Left lung (tissue), 10 donors: ENCODE data around the gene RNH1. TPM values are rescaled to one million over a fixed set of nuclear protein-coding genes. Genes with fewer than 3 reads are reported as not detected.

ENCODE experiments used
- ATAC-seq: fragments of 200-7000 bp; cut with Tn5 transposase; one replicate; pipeline ENCODE4 v1.9.1; 2020; ENCODE audit warnings: moderate library complexity
- DNase-seq, 4 donors: peaks; one replicate each; pipeline ENCODE4 v3.0.0-alpha.2; 2013 to 2020
- H3K27ac ChIP-seq, 2 donors: fragments of 200-600 bp; sonication (generic) in 1 of 2; one replicate each; pipeline versions ENCODE4 v1.5.0 to v1.8.0; 2020 to 2021
- H3K27me3 ChIP-seq, 2 donors: fragments of 200-600 bp; sonication (generic) in 1 of 2; one replicate each; pipeline versions ENCODE4 v1.5.0 to v1.8.0; 2020 to 2021
- H3K36me3 ChIP-seq, 2 donors: fragments of 200-600 bp; sonication (generic) in 1 of 2; one replicate each; pipeline versions ENCODE4 v1.5.0 to v1.8.0; 2020 to 2021
- H3K4me1 ChIP-seq, 2 donors: fragments of 200-600 bp; one replicate each; pipeline ENCODE4 v1.8.0; 2021
- H3K4me3 ChIP-seq, 2 donors: fragments of 200-600 bp; sonication (generic) in 1 of 2; one replicate each; pipeline versions ENCODE4 v1.5.0 to v1.8.0; 2020 to 2021; ENCODE audit warnings: mild to moderate bottlenecking in 1 of 2
- H3K9me3 ChIP-seq, 2 donors: fragments of 200-600 bp; sonication (generic) in 1 of 2; one replicate each; pipeline versions ENCODE4 v1.5.0 to v1.8.0; 2020 to 2021
- intact Hi-C, 2 donors: fragments of 100-400 bp; cut with DNase I; formaldehyde crosslinking; loops; one replicate each; pipeline versions ENCODE4 v1.11.2 to v1.14.2; 2022
- polyA plus RNA-seq, 6 donors: library from polyadenylated mRNA; unstranded; fragments of 120-200 nt; gene quantifications; one replicate each; pipeline ENCODE4 v1.2.1, GENCODE V29; 2013; ENCODE audit not compliant: insufficient read length in 6 of 6
- total RNA-seq, 2 donors: library from RNA; stranded (reverse); fragmentation: NEBNext Ultra II Directional; extraction: Animal tissue kit (Norgen Biotek cat#: 25700); gene quantifications; one replicate each; pipeline ENCODE4 v1.2.1, GENCODE V29; 2021
- TF ChIP-seq, protein P1 (sequence below), 2 donors: fragments of 200-600 bp; sonication (generic) in 1 of 2; IDR thresholded peaks; one replicate each; pipeline versions ENCODE4 v1.5.0 to v1.8.0; 2021; ENCODE audit warnings: antibody characterized with exemption in 2 of 2
- donor health status: DM: no; HTN: yes; CAD: no.
- donor health status: DM: no; HTN: no; CAD: no.

Gene RNH1
- total and polyA plus RNA-seq, 8 donors, result 69.3 to 243 (median 91.2) TPM

GRCh38 chr11:504994-505344 lies 2.1 kb downstream of the RNH1 start:
- ATAC-seq (no peak), DNase-seq (no peak)
- TF ChIP-seq, protein P1, sequence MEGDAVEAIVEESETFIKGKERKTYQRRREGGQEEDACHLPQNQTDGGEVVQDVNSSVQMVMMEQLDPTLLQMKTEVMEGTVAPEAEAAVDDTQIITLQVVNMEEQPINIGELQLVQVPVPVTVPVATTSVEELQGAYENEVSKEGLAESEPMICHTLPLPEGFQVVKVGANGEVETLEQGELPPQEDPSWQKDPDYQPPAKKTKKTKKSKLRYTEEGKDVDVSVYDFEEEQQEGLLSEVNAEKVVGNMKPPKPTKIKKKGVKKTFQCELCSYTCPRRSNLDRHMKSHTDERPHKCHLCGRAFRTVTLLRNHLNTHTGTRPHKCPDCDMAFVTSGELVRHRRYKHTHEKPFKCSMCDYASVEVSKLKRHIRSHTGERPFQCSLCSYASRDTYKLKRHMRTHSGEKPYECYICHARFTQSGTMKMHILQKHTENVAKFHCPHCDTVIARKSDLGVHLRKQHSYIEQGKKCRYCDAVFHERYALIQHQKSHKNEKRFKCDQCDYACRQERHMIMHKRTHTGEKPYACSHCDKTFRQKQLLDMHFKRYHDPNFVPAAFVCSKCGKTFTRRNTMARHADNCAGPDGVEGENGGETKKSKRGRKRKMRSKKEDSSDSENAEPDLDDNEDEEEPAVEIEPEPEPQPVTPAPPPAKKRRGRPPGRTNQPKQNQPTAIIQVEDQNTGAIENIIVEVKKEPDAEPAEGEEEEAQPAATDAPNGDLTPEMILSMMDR (IDR thresholded peaks at IDR 0.05), result no peak
- Histone ChIP-seq H3K9me3 (no peaks in the 10 kb centered on the region), H3K4me3 (peak overlapping the region; percentile 42 to 86), H3K27ac (peak overlapping the region; percentile 64 to 100), H3K4me1 (peaks cover 32 to 54% of the 10 kb centered on the region in 2 donors), H3K27me3 (no peaks in the 10 kb centered on the region), H3K36me3 (peaks cover 0 to 39% of the 10 kb centered on the region in 2 donors)
- intact Hi-C loops, result no loop called here

GRCh38 chr11:504053-504993 lies 2.7 kb downstream of the RNH1 start:
- Histone ChIP-seq H3K27me3 (no peaks in the 10 kb centered on the region), H3K9me3 (no peaks in the 10 kb centered on the region), H3K4me1 (peaks cover 32 to 54% of the 10 kb centered on the region in 2 donors), H3K27ac (peak overlapping the region; percentile 64 to 100), H3K36me3 (peaks cover 0 to 40% of the 10 kb centered on the region in 2 donors), H3K4me3 (peak overlapping the region; percentile 42 to 86)
- intact Hi-C loops, result no loop called here
- TF ChIP-seq, protein P1 (IDR thresholded peaks at IDR 0.05), result no peak
- DNase-seq (peak in 2 of 4 donors; percentile 48 to 90), ATAC-seq (peak; percentile 3)

- H3K4me1 ChIP-seq, result peaks cover 32 to 54% of the 10 kb centered on the region in 2 donors
- H3K27ac ChIP-seq, result peak overlapping the region; percentile 64 to 100
- H3K27me3 ChIP-seq, result no peaks in the 10 kb centered on the region
- TF ChIP-seq, protein P1 (IDR thresholded peaks at IDR 0.05), result no peak
- peak overlapping the region; percentile 42 to 86 for H3K4me3 ChIP-seq
- peaks cover 0 to 42% of the 10 kb centered on the region in 2 donors for H3K36me3 ChIP-seq
- H3K9me3 ChIP-seq, result no peaks in the 10 kb centered on the region
- ATAC-seq (no peak), DNase-seq (peak in 2 of 4 donors; percentile 83 to 88)
- intact Hi-C loops, result no loop called here
These were observed 3.7 kb downstream of the RNH1 start for GRCh38 chr11:503179-503981.

DNA sequence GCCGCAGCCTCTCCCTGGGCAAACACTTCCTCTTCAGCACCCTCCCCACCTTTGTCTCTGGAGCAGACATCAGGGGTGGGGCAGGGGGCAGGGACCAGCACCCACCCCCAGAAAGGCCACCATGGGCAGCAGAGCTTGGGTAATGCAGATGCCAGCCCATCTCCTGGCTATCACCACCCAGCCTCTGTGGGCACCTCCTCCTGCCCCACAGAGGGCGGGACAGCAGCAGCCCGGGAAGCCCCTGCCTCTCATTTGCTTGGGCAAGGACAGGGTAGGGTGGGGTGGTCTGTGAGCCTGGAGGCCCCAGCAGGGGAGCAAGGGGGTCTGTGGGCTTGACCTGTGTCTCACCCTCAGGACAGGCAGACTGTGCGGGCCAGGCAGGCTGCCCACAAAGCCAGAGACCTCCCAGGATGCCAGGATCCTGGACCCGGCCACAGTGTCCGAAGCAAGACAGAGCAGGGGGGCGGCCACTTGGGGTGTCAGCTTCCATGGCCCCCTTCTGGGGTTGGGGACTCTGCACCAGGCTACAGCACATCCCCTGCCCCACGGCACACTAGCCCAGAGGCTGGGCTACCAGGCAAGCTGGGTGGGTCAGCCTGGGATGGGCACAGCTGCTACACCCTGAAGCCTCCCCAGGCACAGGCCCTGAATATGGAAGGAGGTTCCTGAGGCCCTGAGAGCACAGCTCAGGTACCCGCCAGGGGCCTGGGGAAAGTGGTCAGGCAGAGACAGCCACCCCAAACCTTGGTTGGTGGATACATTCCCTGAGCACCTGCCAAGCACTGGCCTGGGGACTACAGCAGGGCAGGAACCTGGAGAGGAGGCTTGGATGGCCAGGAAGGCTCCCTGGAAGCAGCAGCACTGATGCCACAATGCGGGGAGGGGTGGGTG lies 4.5 kb downstream of the RNH1 start:
- H3K27ac ChIP-seq, result peak overlapping the region in 1 of 2 donors; percentile 100
- no peak for ATAC-seq
- TF ChIP-seq, protein P1 (IDR thresholded peaks at IDR 0.05), result no peak
- peaks cover 0 to 47% of the 10 kb centered on the region in 2 donors for H3K36me3 ChIP-seq
- H3K4me1 ChIP-seq, result peaks cover 25 to 47% of the 10 kb centered on the region in 2 donors
- intact Hi-C loops, result no loop called here
- H3K4me3 ChIP-seq, result peak overlapping the region in 1 of 2 donors; percentile 86
- H3K9me3 ChIP-seq, result no peaks in the 10 kb centered on the region
- H3K27me3 ChIP-seq, result no peaks in the 10 kb centered on the region
- DNase-seq, result no peak
